HEK293 (cell line): ENCODE data around the gene PARS2.

Experiments
- ATF2 ChIP-seq: fragments of 450-650 bp; formaldehyde crosslinking; IDR thresholded peaks from 2 replicates; pipeline ENCODE4 v1.5.1; 2016; ENCODE audit warnings: missing biosample characterization, missing genetic modification characterization, low read depth
- GFI1B ChIP-seq: fragments of 450-650 bp; formaldehyde crosslinking; IDR thresholded peaks from 2 replicates; pipeline ENCODE4 v1.5.1; 2016; ENCODE audit warnings: missing biosample characterization, missing genetic modification characterization
- PRDM10 ChIP-seq: fragments of 450-650 bp; formaldehyde crosslinking; IDR thresholded peaks from 2 replicates; pipeline ENCODE4 v1.5.1; 2016; ENCODE audit warnings: missing biosample characterization, missing genetic modification characterization
- SETDB1 ChIP-seq: IDR thresholded peaks from one replicate; pipeline ENCODE4 v1.6.1; 2017; ENCODE audit warnings: mild to moderate bottlenecking, low read length, moderate library complexity, mixed read lengths; ENCODE audit not compliant: insufficient read length
- TCF7L2 ChIP-seq: IDR thresholded peaks from 2 replicates; pipeline ENCODE4 v1.6.1; 2011; ENCODE audit warnings: low read depth, mild to moderate bottlenecking, inconsistent platforms, low read length, moderate library complexity, borderline replicate concordance
- ZBTB17 ChIP-seq: fragments of 450-650 bp; formaldehyde crosslinking; IDR thresholded peaks from 2 replicates; pipeline ENCODE4 v1.5.1; 2016; ENCODE audit warnings: missing biosample characterization, missing genetic modification characterization
- ZNF19 ChIP-seq: fragments of 450-650 bp; formaldehyde crosslinking; IDR thresholded peaks from 2 replicates; pipeline ENCODE4; 2016; ENCODE audit warnings: missing biosample characterization, missing genetic modification characterization, low read depth
- ZNF2 ChIP-seq: fragments of 450-650 bp; formaldehyde crosslinking; IDR thresholded peaks from 2 replicates; pipeline ENCODE4 v1.5.1; 2016; ENCODE audit warnings: missing biosample characterization, missing genetic modification characterization
- ZNF274 ChIP-seq, 2 experiments: fragments of 200-500 bp in 1 of 2; fragments of 450-650 bp in 1 of 2; sonication (Bioruptor generic) in 1 of 2; formaldehyde crosslinking in 1 of 2; IDR thresholded peaks; 2 replicates each; pipeline versions ENCODE4 v1.5.1 to v1.6.1; 2014 to 2016; ENCODE audit warnings: borderline replicate concordance in 1 of 2, inconsistent platforms in 1 of 2, low read length in 1 of 2, missing biosample characterization in 1 of 2, missing genetic modification characterization in 1 of 2
- ZNF311 ChIP-seq: fragments of 450-650 bp; formaldehyde crosslinking; IDR thresholded peaks from 2 replicates; pipeline ENCODE4 v1.5.1; 2017; ENCODE audit warnings: missing biosample characterization, missing genetic modification characterization, borderline replicate concordance
- TF ChIP-seq, protein P1 (sequence below): fragments of 450-650 bp; formaldehyde crosslinking; IDR thresholded peaks from 2 replicates; pipeline ENCODE4 v1.5.1; 2016; ENCODE audit warnings: missing biosample characterization, missing genetic modification characterization
- TF ChIP-seq, protein P2 (sequence below): fragments of 450-650 bp; formaldehyde crosslinking; IDR thresholded peaks from 2 replicates; pipeline ENCODE4 v1.5.1; 2016; ENCODE audit warnings: missing biosample characterization, missing genetic modification characterization
- TF ChIP-seq, protein P3 (sequence below): fragments of 450-650 bp; formaldehyde crosslinking; IDR thresholded peaks from 2 replicates; pipeline ENCODE4 v1.5.1; 2016; ENCODE audit warnings: missing biosample characterization, missing genetic modification characterization

DNA sequence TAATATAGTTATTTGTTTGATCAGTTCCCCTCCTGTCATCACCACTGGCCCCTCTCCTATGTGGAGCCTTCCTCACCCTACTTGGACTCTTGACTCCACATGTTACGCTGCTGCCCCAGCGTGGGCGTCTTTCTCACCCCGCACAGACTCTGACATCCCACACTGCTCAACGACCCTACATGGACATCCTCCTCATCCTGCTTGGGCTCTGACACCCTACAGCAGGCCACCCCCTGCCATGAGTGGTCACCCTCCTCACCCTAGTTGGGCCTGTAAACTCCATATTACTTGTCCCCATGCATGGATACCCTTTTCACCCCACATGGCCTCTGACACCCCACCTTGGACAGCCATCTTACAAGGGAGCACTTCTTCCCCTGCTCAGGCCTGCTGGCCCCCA, 27.6 kb downstream of the PARS2 start:
- TF ChIP-seq ZNF274 (IDR thresholded peaks at IDR 0.05; ENCODE audit: low read length) (no peak), ZNF274 (tag by site-specific recombination; IDR thresholded peaks at IDR 0.05; ENCODE audit: borderline replicate concordance) (no peak), ZNF2 (tag by site-specific recombination) (no peak), PRDM10 (no peak), ZNF19 (tag by site-specific recombination) (no peak), GFI1B (tag by site-specific recombination) (no peak), ATF2 (tag by site-specific recombination) (no peak), TCF7L2 (no peak), ZNF311 (no peak), SETDB1 (no peak), ZBTB17 (tag by site-specific recombination) (no peak)
- TF ChIP-seq, protein P1, sequence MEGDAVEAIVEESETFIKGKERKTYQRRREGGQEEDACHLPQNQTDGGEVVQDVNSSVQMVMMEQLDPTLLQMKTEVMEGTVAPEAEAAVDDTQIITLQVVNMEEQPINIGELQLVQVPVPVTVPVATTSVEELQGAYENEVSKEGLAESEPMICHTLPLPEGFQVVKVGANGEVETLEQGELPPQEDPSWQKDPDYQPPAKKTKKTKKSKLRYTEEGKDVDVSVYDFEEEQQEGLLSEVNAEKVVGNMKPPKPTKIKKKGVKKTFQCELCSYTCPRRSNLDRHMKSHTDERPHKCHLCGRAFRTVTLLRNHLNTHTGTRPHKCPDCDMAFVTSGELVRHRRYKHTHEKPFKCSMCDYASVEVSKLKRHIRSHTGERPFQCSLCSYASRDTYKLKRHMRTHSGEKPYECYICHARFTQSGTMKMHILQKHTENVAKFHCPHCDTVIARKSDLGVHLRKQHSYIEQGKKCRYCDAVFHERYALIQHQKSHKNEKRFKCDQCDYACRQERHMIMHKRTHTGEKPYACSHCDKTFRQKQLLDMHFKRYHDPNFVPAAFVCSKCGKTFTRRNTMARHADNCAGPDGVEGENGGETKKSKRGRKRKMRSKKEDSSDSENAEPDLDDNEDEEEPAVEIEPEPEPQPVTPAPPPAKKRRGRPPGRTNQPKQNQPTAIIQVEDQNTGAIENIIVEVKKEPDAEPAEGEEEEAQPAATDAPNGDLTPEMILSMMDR (tag by site-specific recombination): no peak
- TF ChIP-seq, protein P2, sequence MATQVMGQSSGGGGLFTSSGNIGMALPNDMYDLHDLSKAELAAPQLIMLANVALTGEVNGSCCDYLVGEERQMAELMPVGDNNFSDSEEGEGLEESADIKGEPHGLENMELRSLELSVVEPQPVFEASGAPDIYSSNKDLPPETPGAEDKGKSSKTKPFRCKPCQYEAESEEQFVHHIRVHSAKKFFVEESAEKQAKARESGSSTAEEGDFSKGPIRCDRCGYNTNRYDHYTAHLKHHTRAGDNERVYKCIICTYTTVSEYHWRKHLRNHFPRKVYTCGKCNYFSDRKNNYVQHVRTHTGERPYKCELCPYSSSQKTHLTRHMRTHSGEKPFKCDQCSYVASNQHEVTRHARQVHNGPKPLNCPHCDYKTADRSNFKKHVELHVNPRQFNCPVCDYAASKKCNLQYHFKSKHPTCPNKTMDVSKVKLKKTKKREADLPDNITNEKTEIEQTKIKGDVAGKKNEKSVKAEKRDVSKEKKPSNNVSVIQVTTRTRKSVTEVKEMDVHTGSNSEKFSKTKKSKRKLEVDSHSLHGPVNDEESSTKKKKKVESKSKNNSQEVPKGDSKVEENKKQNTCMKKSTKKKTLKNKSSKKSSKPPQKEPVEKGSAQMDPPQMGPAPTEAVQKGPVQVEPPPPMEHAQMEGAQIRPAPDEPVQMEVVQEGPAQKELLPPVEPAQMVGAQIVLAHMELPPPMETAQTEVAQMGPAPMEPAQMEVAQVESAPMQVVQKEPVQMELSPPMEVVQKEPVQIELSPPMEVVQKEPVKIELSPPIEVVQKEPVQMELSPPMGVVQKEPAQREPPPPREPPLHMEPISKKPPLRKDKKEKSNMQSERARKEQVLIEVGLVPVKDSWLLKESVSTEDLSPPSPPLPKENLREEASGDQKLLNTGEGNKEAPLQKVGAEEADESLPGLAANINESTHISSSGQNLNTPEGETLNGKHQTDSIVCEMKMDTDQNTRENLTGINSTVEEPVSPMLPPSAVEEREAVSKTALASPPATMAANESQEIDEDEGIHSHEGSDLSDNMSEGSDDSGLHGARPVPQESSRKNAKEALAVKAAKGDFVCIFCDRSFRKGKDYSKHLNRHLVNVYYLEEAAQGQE (tag by site-specific recombination): no peak
- TF ChIP-seq, protein P3, sequence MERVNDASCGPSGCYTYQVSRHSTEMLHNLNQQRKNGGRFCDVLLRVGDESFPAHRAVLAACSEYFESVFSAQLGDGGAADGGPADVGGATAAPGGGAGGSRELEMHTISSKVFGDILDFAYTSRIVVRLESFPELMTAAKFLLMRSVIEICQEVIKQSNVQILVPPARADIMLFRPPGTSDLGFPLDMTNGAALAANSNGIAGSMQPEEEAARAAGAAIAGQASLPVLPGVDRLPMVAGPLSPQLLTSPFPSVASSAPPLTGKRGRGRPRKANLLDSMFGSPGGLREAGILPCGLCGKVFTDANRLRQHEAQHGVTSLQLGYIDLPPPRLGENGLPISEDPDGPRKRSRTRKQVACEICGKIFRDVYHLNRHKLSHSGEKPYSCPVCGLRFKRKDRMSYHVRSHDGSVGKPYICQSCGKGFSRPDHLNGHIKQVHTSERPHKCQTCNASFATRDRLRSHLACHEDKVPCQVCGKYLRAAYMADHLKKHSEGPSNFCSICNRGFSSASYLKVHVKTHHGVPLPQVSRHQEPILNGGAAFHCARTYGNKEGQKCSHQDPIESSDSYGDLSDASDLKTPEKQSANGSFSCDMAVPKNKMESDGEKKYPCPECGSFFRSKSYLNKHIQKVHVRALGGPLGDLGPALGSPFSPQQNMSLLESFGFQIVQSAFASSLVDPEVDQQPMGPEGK (tag by site-specific recombination): no peak
